K562 (cell line): ENCODE results near the gene ZNF547. TPM values are rescaled to one million over a fixed set of nuclear protein-coding genes. Genes with fewer than 3 reads are reported as not detected.
A peak's percentile ranks its signal among the peaks of the same experiment; 100 is the strongest.

Experiments used
- ATF7 ChIP-seq: fragments of 450-650 bp; IDR thresholded peaks from 2 replicates; pipeline ENCODE4 v1.7.1; 2014; ENCODE audit warnings: mild to moderate bottlenecking, moderate library complexity
- CREM ChIP-seq: IDR thresholded peaks from 2 replicates; pipeline ENCODE4 v1.6.1; 2014; ENCODE audit warnings: antibody characterized with exemption, low read depth
- ESRRA ChIP-seq: fragments of 450-650 bp; IDR thresholded peaks from 2 replicates; pipeline ENCODE4 v1.6.1; 2014; ENCODE audit warnings: low read depth, mild to moderate bottlenecking, moderate library complexity, borderline replicate concordance
- ETV1 ChIP-seq: fragments of 450-650 bp; conservative IDR thresholded peaks from 2 replicates; pipeline ENCODE4 v1.6.1; 2016; ENCODE audit warnings: missing genetic modification characterization, control low read depth, low read depth, missing compliant biosample characterization
- GTF2A2 ChIP-seq: IDR thresholded peaks from 2 replicates; pipeline ENCODE4 v1.6.1; 2016; ENCODE audit warnings: mild to moderate bottlenecking, missing genetic modification characterization, missing compliant biosample characterization
- MTA2 ChIP-seq: fragments of 450-650 bp; IDR thresholded peaks from 2 replicates; pipeline ENCODE4 v1.6.1; 2016; ENCODE audit warnings: low read depth
- NFE2 ChIP-seq: IDR thresholded peaks from 2 replicates; pipeline ENCODE4 v1.6.1; 2014; ENCODE audit warnings: antibody characterized with exemption, low read depth
- POLR2B ChIP-seq: fragments of 450-650 bp; IDR thresholded peaks from 2 replicates; pipeline ENCODE4 v1.6.1; 2018; ENCODE audit warnings: low read depth; ENCODE audit not compliant: partially characterized antibody
- SAP30 ChIP-seq: fragments of 200-600 bp; sonication (generic); IDR thresholded peaks from 2 replicates; pipeline ENCODE4 v1.6.1; 2012; ENCODE audit warnings: borderline replicate concordance, low read depth, mild to moderate bottlenecking, moderate library complexity, low read length, control low read depth, inconsistent platforms; ENCODE audit not compliant: insufficient read depth, poor library complexity, severe bottlenecking
- SIN3B ChIP-seq: fragments of 450-650 bp; IDR thresholded peaks from 2 replicates; pipeline ENCODE4 v1.6.1; 2017; ENCODE audit warnings: low read depth, mild to moderate bottlenecking, moderate library complexity
- TAF1 ChIP-seq: IDR thresholded peaks from 2 replicates; pipeline ENCODE4 v1.6.1; 2011; ENCODE audit warnings: mild to moderate bottlenecking, low read length, moderate library complexity; ENCODE audit not compliant: insufficient read depth, control insufficient read depth, severe bottlenecking; ENCODE audit errors: extremely low read depth
- ZC3H8 ChIP-seq: fragments of 450-650 bp; IDR thresholded peaks from 2 replicates; pipeline ENCODE4 v1.6.1; 2017
- polyA plus RNA-seq, 8 experiments: library from polyadenylated mRNA; depleted of rRNA in 4 of 8; stranded (reverse) in 5 of 8; unstranded in 3 of 8; fragments of >200 nt; fragmentation: Nextera tagmentation in 2 of 8; fragmentation: Illumina TruSeq in 1 of 8; extraction: Ambion mirVana in 2 of 8; extraction: Trizol in 1 of 8; gene quantifications; 2 replicates each; pipeline versions ENCODE4 v1.2.1 to v1.2.3, GENCODE V29; 2011 to 2014; ENCODE audit warnings: inconsistent platforms in 1 of 8, missing spikeins in 1 of 8
- total RNA-seq, 7 experiments: library from RNA; depleted of rRNA in 6 of 7; stranded (reverse); fragments of >200 nt in 6 of 7; fragmentation: Illumina TruSeq in 2 of 7; extraction: Trizol in 2 of 7; gene quantifications; 2 replicates each; pipeline versions ENCODE4 v1.2.1 to v1.2.3, GENCODE V29; 2011 to 2021; ENCODE audit warnings: low replicate concordance in 1 of 7
- TF ChIP-seq, protein P1 (sequence below): IDR thresholded peaks from 2 replicates; pipeline ENCODE4 v1.6.1; 2011; ENCODE audit not compliant: insufficient read length; ENCODE audit errors: extremely low read depth
- TF ChIP-seq, protein P2 (sequence below): sonication (generic); formaldehyde crosslinking; IDR thresholded peaks from 2 replicates; pipeline ENCODE4 v1.9.0; 2022; ENCODE audit warnings: mild to moderate bottlenecking, missing genetic modification reagents
- TF ChIP-seq, protein P3 (sequence below): fragments of 450-650 bp; formaldehyde crosslinking; IDR thresholded peaks from 2 replicates; pipeline ENCODE4 v1.4.0; 2022; ENCODE audit warnings: missing genetic modification characterization
- TF ChIP-seq, protein P4 (sequence below): sonication (generic); formaldehyde crosslinking; IDR thresholded peaks from 2 replicates; pipeline ENCODE4 v1.8.0; 2022; ENCODE audit warnings: missing genetic modification reagents, mild to moderate bottlenecking, moderate library complexity, borderline replicate concordance
- TF ChIP-seq, protein P5 (sequence below), 3 experiments: fragments of 200-800 bp in 1 of 3; fragments of 250-450 bp in 1 of 3; fragments of 450-650 bp in 1 of 3; sonication (Bioruptor Pico) in 1 of 3; sonication (Bioruptor generic) in 1 of 3; formaldehyde crosslinking in 1 of 3; IDR thresholded peaks; 2 replicates each; pipeline versions ENCODE4 v1.6.1 to v1.8.0; 2016 to 2022; ENCODE audit warnings: mild to moderate bottlenecking in 2 of 3, missing genetic modification characterization in 2 of 3, missing compliant biosample characterization in 1 of 3, moderate library complexity in 1 of 3
- TF ChIP-seq, protein P6 (sequence below): sonication (generic); formaldehyde crosslinking; IDR thresholded peaks from 2 replicates; pipeline ENCODE4 v1.9.0; 2022; ENCODE audit warnings: mild to moderate bottlenecking, missing genetic modification reagents

Gene ZNF547
- total and polyA plus RNA-seq, 9 of the 15 experiments (the other 6 are each of a cell fraction or from before 2014, with no cell fraction given): 0.03 to 0.96 (median 0.30) TPM

DNA sequence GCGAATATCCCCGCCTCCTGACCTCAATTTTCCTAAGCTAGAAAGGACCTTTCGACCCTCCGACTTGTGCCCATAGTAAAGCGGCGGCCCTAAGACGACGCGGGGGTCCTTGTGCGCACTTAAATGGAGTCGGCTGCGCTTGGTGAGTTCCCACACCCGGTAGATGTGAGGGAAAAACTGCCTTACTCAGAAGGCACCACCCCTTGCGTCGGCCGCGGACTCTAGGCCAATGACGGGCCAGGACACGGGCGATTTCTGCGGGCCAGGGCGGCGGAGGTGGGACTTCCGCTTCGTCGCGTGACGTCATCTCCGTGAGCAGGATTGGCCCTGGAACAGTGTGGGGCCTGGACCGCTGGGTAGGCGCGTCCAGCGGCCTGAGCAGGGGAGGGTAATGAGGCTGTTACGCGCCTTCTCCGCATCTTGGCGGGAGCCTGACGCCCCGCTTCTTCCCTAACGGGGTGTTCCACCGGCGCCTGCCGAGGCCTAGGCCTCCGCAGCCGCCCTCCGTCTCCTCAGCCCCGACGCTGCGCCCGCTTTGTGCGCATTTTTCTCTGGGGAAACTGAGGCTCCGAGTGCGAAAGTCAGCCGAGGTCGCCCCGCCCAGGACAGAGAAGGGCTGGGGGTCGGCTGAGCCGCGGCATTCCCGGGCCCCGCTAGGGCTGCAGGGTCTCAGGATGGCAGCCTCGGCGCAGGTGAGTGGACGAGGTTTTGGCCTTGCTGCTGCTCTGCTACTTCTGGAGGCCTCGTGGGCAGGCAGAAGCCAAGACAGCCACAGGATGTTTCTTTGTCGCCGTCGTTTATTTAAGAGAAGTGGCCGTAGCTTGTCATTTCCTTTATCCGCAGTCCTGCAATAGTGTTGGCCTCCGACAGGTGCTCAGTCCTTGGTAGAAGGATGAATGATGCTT, 42.9 kb upstream of the ZNF547 start, which contains the start of gene ZNF543 (continued):
- TF ChIP-seq ATF7 (peak; percentile 99), TAF1 (peak; percentile 64), CREM (peak; percentile 99), ETV1 (tag) (0 out of 2 replicates have a peak, but pooled peaks have one; percentile 20), ZC3H8 (no peak), POLR2B (peak; percentile 56), ESRRA (peak; percentile 26; the same call in 1 of the 2 replicates), NFE2 (no peak; the same call in 1 of the 2 replicates), SAP30 (no peak), SIN3B (peak; percentile 30; the same call in 1 of the 2 replicates), MTA2 (no peak), GTF2A2 (tag) (no peak)
- TF ChIP-seq, protein P1, sequence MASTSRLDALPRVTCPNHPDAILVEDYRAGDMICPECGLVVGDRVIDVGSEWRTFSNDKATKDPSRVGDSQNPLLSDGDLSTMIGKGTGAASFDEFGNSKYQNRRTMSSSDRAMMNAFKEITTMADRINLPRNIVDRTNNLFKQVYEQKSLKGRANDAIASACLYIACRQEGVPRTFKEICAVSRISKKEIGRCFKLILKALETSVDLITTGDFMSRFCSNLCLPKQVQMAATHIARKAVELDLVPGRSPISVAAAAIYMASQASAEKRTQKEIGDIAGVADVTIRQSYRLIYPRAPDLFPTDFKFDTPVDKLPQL: no peak
- TF ChIP-seq, protein P2, sequence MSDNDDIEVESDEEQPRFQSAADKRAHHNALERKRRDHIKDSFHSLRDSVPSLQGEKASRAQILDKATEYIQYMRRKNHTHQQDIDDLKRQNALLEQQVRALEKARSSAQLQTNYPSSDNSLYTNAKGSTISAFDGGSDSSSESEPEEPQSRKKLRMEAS (CRISPR knock-in tag): peak; percentile 20; the same call in 1 of the 2 replicates
- TF ChIP-seq, protein P3, sequence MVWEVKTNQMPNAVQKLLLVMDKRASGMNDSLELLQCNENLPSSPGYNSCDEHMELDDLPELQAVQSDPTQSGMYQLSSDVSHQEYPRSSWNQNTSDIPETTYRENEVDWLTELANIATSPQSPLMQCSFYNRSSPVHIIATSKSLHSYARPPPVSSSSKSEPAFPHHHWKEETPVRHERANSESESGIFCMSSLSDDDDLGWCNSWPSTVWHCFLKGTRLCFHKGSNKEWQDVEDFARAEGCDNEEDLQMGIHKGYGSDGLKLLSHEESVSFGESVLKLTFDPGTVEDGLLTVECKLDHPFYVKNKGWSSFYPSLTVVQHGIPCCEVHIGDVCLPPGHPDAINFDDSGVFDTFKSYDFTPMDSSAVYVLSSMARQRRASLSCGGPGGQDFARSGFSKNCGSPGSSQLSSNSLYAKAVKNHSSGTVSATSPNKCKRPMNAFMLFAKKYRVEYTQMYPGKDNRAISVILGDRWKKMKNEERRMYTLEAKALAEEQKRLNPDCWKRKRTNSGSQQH (CRISPR knock-in tag): no peak
- TF ChIP-seq, protein P4, sequence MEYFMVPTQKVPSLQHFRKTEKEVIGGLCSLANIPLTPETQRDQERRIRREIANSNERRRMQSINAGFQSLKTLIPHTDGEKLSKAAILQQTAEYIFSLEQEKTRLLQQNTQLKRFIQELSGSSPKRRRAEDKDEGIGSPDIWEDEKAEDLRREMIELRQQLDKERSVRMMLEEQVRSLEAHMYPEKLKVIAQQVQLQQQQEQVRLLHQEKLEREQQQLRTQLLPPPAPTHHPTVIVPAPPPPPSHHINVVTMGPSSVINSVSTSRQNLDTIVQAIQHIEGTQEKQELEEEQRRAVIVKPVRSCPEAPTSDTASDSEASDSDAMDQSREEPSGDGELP (CRISPR knock-in tag): peak; percentile 65; the same call in 1 of the 2 replicates
- TF ChIP-seq, protein P5, sequence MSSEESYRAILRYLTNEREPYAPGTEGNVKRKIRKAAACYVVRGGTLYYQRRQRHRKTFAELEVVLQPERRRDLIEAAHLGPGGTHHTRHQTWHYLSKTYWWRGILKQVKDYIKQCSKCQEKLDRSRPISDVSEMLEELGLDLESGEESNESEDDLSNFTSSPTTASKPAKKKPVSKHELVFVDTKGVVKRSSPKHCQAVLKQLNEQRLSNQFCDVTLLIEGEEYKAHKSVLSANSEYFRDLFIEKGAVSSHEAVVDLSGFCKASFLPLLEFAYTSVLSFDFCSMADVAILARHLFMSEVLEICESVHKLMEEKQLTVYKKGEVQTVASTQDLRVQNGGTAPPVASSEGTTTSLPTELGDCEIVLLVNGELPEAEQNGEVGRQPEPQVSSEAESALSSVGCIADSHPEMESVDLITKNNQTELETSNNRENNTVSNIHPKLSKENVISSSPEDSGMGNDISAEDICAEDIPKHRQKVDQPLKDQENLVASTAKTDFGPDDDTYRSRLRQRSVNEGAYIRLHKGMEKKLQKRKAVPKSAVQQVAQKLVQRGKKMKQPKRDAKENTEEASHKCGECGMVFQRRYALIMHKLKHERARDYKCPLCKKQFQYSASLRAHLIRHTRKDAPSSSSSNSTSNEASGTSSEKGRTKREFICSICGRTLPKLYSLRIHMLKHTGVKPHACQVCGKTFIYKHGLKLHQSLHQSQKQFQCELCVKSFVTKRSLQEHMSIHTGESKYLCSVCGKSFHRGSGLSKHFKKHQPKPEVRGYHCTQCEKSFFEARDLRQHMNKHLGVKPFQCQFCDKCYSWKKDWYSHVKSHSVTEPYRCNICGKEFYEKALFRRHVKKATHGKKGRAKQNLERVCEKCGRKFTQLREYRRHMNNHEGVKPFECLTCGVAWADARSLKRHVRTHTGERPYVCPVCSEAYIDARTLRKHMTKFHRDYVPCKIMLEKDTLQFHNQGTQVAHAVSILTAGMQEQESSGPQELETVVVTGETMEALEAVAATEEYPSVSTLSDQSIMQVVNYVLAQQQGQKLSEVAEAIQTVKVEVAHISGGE (CRISPR knock-in tag; IDR thresholded peaks at IDR 0.05): peak in 1 of 3 experiments; percentile 54; a peak in 1 of 6 replicates
- TF ChIP-seq, protein P6, sequence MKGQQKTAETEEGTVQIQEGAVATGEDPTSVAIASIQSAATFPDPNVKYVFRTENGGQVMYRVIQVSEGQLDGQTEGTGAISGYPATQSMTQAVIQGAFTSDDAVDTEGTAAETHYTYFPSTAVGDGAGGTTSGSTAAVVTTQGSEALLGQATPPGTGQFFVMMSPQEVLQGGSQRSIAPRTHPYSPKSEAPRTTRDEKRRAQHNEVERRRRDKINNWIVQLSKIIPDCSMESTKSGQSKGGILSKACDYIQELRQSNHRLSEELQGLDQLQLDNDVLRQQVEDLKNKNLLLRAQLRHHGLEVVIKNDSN (CRISPR knock-in tag): no peak
